Activated CD4-positive, alpha-beta memory T cell treated with anti-CD3 and anti-CD28 coated beads, Interleukin-2, amount 10 ng/mL, durations not matched to agents 7 days and 5 days (primary cell): ENCODE data around the gene PPFIA2. TPM values are rescaled to one million over a fixed set of nuclear protein-coding genes. Genes with fewer than 3 reads are reported as not detected.

Source experiments
- CTCF ChIA-PET: fragments of 350-600 bp; sonication (Branson Sonifier 250); formaldehyde crosslinking; loops from one replicate; lab custom pipeline; 2021; ENCODE audit warnings: antibody characterized with exemption, inconsistent platforms; lab: Charles Lee
- POLR2A ChIA-PET: fragments of 350-600 bp; sonication (Branson Sonifier 250); formaldehyde crosslinking; loops from one replicate; lab custom pipeline; 2021; ENCODE audit warnings: antibody characterized with exemption; lab: Charles Lee
- DNase-seq: peaks from one replicate; pipeline ENCODE4 v3.0.0-alpha.2; 2020
- H3K27ac Mint-ChIP-seq: one replicate; pipeline ENCODE4 v1.8.0; 2021; ENCODE audit warnings: mild to moderate bottlenecking, mixed read lengths
- H3K27me3 Mint-ChIP-seq: one replicate; pipeline ENCODE4 v1.8.0; 2021; ENCODE audit warnings: mixed read lengths
- H3K36me3 Mint-ChIP-seq: one replicate; pipeline ENCODE4 v1.8.0; 2021; ENCODE audit warnings: low read depth, mixed read lengths
- H3K4me1 Mint-ChIP-seq: one replicate; pipeline ENCODE4 v1.8.0; 2021; ENCODE audit warnings: mixed read lengths
- H3K4me3 Mint-ChIP-seq: one replicate; pipeline ENCODE4 v1.8.0; 2021; ENCODE audit warnings: mild to moderate bottlenecking, mixed read lengths
- H3K9me3 Mint-ChIP-seq: one replicate; pipeline ENCODE4 v1.8.0; 2021; ENCODE audit warnings: mixed read lengths
- total RNA-seq, 2 experiments: library from RNA; stranded (reverse); gene quantifications; one replicate each; pipeline ENCODE4 v1.2.3, GENCODE V29; 2021

The PPFIA2 gene
- total RNA-seq, 2 experiments from 2014 or later: not detected

DNA sequence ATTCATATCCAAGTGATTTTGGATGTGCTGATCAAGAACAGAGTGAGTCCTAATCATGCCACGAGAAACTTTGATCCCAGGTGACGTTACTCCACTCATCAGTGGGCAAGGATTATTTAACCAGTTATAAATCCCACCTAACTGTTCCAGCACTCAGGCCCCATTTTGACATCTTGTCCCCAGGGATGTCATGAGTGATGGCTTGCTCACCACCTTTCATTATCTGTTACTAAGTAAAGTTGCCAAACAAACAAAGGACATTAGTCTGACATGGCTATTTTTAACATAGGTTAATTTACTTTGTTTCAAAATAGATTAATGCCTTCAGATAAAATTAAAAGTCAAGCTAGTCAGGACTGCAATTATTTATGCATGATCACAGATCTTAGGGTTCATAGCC lies 425.3 kb downstream of the PPFIA2 start:
- H3K27me3 Mint-ChIP-seq: no peaks in the 10 kb centered on the region
- no peaks in the 10 kb centered on the region for H3K9me3 Mint-ChIP-seq
- no peak overlapping the region for H3K27ac Mint-ChIP-seq
- DNase-seq: no peak
- no peak overlapping the region for H3K4me3 Mint-ChIP-seq
- H3K36me3 Mint-ChIP-seq: no peaks in the 10 kb centered on the region
- CTCF ChIA-PET: no interaction called here
- no peaks in the 10 kb centered on the region for H3K4me1 Mint-ChIP-seq
- POLR2A ChIA-PET: no interaction called here

DNA sequence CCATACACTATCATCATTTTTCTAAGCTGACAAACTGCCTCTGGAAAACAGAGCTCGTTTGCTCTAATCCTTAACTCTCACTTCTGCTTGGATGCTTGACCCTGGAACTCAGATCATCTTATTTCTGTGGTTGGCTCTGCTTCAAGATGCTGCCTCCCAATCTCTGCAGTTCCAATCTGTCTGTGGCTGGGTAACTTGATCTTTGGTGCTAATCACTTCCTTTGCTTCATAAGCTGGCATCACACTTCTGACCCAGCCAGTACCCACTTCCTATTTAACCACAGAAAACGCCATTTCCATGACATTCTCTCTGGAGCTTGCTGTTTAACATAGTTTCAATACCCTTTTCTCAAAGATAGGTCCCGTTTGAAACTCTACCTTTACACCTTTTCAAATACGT lies 427.1 kb downstream of the PPFIA2 start:
- no peaks in the 10 kb centered on the region for H3K27me3 Mint-ChIP-seq
- H3K4me1 Mint-ChIP-seq: no peaks in the 10 kb centered on the region
- no peaks in the 10 kb centered on the region for H3K36me3 Mint-ChIP-seq
- H3K27ac Mint-ChIP-seq: no peak overlapping the region
- H3K9me3 Mint-ChIP-seq: no peaks in the 10 kb centered on the region
- no peak for DNase-seq
- CTCF ChIA-PET: no interaction called here
- POLR2A ChIA-PET: no interaction called here
- H3K4me3 Mint-ChIP-seq: no peak overlapping the region

DNA sequence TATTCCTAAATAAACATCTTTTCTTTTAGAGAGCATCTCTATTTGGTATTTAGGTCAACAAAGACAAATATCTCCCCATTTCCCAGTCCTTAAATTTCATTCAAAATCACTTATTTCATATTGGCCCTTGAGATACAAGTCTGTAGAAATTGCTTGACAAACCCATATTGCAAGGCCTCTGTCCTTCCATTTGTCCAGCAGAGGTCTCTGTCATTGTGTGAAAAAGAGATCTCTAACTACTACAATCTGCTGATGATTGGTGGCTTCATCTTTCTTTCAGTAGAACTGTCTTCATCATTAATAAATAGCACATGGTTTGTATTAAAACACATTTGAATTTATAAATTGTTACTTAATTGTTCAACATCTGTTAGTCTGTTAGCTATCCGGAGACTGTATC lies 428.7 kb downstream of the PPFIA2 start:
- CTCF ChIA-PET: no interaction called here
- H3K36me3 Mint-ChIP-seq: no peaks in the 10 kb centered on the region
- no peak overlapping the region for H3K27ac Mint-ChIP-seq
- H3K4me3 Mint-ChIP-seq: no peak overlapping the region
- DNase-seq: no peak
- H3K9me3 Mint-ChIP-seq: no peaks in the 10 kb centered on the region
- H3K27me3 Mint-ChIP-seq: no peaks in the 10 kb centered on the region
- H3K4me1 Mint-ChIP-seq: no peaks in the 10 kb centered on the region
- POLR2A ChIA-PET: no interaction called here

DNA sequence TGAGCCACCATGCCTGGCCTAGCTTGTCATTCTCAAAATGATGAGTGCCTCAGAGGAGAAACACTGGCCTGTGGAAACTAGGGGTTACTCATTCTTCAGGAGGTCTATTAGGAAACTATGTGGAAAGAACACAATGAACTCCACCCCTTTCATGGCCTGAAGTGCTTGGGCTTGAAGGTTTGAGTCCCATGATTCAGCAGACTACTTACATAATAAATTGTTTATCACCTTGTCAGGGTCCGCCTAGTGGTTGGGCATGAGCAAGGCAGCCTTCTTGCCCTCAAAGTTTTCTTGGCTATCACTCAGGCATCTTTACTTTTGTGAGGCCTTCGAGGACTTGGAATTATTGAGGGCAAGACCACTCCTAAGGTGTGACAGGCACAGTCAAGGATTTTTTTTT lies 430.1 kb downstream of the PPFIA2 start:
- H3K4me1 Mint-ChIP-seq: no peaks in the 10 kb centered on the region
- H3K27me3 Mint-ChIP-seq: no peaks in the 10 kb centered on the region

DNA sequence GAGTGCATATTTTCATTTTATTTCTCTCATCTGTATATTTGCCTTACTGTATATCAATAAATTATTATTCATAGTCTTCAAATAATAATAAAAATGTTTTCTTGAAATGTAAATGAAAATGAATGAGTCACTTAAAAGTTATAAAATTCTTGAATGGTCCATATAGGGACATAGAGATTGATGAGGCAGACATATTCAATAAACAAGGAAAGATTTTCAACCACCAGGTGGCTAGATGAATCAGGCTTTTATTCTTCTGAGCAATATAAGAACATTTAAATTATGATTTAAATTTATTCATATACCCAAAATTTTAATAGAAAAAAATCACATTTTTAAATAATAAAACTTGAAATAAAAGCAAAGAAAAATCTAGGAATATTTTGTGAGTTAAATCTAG lies 431.7 kb downstream of the PPFIA2 start:
- no peaks in the 10 kb centered on the region for H3K36me3 Mint-ChIP-seq
- no peak overlapping the region for H3K27ac Mint-ChIP-seq
- H3K4me3 Mint-ChIP-seq: no peak overlapping the region
- no peaks in the 10 kb centered on the region for H3K4me1 Mint-ChIP-seq
- DNase-seq: no peak
- ChIA-PET CTCF (no interaction called here), POLR2A (no interaction called here)
- H3K9me3 Mint-ChIP-seq: no peaks in the 10 kb centered on the region
- H3K27me3 Mint-ChIP-seq: no peaks in the 10 kb centered on the region

More for the DNA sequence above, 430.1 kb downstream of the PPFIA2 start:
- ChIA-PET POLR2A (no interaction called here), CTCF (no interaction called here)
- no peaks in the 10 kb centered on the region for H3K9me3 Mint-ChIP-seq
- H3K4me3 Mint-ChIP-seq: no peak overlapping the region
- H3K27ac Mint-ChIP-seq: no peak overlapping the region
- no peak for DNase-seq
- H3K36me3 Mint-ChIP-seq: no peaks in the 10 kb centered on the region

DNA sequence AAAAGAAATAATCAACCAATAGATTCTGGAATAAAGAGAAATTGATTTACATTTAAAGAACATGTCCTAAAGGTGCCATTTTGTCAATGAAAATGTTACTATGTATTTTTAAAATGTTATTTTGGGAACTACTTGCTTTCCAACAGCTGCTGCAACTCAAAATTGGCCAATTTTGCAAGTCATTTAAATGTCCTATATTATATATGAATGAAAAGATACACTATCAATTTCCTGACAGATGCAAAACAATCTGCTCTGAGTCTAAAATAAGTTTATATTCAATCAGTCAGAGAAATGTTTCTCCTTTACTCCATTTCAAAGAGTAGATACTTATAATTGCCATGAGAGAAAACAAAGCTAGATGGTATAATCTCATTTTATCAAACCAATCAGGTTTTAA lies 434.1 kb downstream of the PPFIA2 start:
- Mint-ChIP-seq H3K36me3 (no peaks in the 10 kb centered on the region), H3K4me1 (no peaks in the 10 kb centered on the region), H3K4me3 (no peak overlapping the region), H3K9me3 (no peaks in the 10 kb centered on the region), H3K27ac (no peak overlapping the region), H3K27me3 (no peaks in the 10 kb centered on the region)
- CTCF ChIA-PET: no interaction called here
- DNase-seq: no peak
- POLR2A ChIA-PET: no interaction called here

DNA sequence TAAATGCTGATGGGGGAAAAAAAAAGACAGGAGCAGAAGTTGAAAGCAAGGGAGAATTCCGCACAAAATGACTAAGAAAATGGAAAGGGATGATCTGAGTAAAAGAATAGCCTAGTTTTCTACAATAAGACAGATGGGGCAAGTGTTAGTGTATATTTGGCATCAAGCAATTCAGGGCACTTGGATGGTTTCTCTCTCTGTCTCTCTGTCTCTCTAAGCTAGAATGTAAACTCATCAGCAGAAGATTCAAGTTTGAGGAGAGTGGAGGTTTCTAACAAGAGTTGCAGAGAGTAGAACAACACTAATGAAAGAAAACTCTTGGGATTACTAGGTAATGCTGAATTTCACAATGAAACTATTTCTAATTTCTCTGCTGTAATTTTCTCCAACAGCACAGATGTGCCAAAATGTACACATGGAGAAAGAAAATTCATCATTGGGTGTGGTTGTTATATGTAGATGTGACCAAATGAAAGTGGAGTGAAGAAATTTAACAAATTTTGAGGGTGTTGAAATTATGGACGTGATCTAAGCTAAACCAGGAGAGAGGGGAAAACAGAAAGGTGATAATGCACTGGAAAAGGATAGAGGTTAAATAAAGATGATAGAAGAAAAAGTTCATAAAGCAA lies 444.1 kb downstream of the PPFIA2 start:
- Mint-ChIP-seq H3K9me3 (peaks cover 2% of the 10 kb centered on the region), H3K27me3 (no peaks in the 10 kb centered on the region), H3K4me3 (no peak overlapping the region), H3K36me3 (no peaks in the 10 kb centered on the region), H3K4me1 (no peaks in the 10 kb centered on the region), H3K27ac (no peak overlapping the region)
- CTCF ChIA-PET: no interaction called here
- POLR2A ChIA-PET: no interaction called here
- DNase-seq: no peak

DNA sequence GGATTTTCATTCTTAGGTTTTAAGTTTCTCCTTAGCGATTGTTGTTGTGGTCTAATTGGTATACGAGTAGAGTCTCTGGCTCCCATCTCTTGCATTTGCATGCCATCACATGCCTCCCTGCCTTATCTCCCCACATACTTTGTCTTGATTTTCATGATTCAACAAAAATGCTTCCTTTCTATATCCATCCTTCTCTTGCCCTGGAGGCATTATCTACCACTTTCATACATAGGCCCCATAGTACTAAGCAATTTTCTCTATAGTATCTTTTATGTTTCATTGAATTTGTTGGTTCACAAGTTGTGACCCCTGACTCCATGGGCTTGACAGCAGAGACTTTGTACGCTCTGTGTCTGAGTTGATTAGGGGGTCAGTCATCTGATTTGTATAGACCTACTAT lies 455.2 kb downstream of the PPFIA2 start:
- Mint-ChIP-seq H3K9me3 (peaks cover 5% of the 10 kb centered on the region), H3K4me1 (no peaks in the 10 kb centered on the region), H3K36me3 (no peaks in the 10 kb centered on the region), H3K27me3 (no peaks in the 10 kb centered on the region), H3K27ac (no peak overlapping the region), H3K4me3 (no peak overlapping the region)
- ChIA-PET POLR2A (no interaction called here), CTCF (no interaction called here)
- DNase-seq: no peak

DNA sequence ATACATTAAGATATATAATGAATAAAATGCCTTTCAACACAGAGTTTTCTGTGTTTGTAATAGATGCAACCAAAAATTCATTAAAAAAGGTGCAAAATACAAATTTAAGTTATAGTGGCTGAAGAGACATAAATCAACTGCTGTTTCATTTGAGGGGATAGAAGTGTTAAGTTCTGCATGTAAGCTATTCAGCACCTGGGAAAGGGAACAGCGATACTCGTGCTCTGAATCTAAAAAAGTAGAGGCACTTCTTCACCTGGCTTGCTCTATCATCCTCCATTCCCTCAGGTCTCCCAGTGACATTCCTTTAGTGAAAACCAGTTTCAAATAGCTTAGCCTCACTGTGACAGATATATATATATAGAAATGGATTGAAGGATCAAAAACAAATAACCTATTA lies 458.7 kb downstream of the PPFIA2 start:
- Mint-ChIP-seq H3K9me3 (peaks cover 5% of the 10 kb centered on the region), H3K4me3 (no peak overlapping the region), H3K4me1 (no peaks in the 10 kb centered on the region), H3K36me3 (no peaks in the 10 kb centered on the region), H3K27ac (no peak overlapping the region), H3K27me3 (no peaks in the 10 kb centered on the region)
- DNase-seq: no peak
- ChIA-PET CTCF (no interaction called here), POLR2A (no interaction called here)

DNA sequence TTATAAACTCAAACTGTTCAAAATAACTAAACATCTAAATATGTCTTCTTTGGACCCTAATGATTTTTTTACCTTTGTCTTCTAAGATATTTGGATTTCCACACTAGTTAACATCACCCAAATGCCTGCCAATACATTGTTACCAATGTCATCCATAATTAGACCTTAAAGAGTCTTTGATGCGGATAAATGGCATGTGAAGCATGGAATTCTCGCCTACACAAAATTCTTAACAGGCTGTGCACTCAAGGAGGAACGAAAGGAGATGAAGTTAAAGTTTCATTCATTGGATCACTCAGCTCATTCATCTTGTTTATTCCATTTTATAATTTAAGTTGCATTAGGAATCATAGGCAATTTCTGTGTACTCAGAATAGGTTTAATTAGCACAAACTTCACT lies 461.5 kb downstream of the PPFIA2 start:
- H3K9me3 Mint-ChIP-seq: peaks cover 8% of the 10 kb centered on the region
- H3K36me3 Mint-ChIP-seq: no peaks in the 10 kb centered on the region
- no peak overlapping the region for H3K27ac Mint-ChIP-seq
- no peaks in the 10 kb centered on the region for H3K4me1 Mint-ChIP-seq
- POLR2A ChIA-PET: no interaction called here
- no peak for DNase-seq
- no peak overlapping the region for H3K4me3 Mint-ChIP-seq
- CTCF ChIA-PET: no interaction called here
- H3K27me3 Mint-ChIP-seq: no peaks in the 10 kb centered on the region

DNA sequence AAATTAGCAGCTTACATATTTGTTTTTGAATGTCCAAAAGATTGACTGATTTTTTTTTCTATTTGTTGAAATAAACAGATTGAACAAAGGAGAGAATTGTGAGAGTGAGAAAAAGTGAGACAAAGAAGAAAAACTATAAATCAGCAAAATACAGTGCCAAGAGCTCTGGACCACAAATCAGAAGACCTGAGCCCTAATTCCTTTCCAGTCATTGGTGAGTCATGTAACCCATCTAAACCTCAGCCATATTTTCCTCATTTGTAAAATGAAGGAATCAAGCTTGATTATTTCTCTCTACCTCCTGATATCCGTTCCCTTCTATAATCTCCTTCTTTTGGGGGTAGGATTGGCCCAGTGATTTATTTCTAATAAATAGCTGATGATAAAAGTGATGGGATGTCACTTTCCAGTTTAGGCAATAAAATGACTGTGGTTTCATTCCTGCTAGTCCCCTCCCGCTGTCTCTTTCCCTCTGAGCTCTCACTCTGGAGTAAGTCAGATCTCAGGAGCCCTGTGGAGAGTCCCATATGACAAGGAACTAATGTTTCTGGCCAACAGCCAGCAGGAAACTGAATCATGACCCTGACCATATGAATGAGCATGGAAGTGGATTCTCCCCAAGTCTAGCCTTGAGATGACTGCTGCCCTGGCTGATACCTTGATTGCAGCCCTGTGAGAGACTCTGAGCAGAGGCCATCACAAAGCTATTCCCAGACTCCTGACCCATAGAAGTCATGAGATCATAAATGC lies 462.4 kb downstream of the PPFIA2 start:
- no peak for DNase-seq
- Mint-ChIP-seq H3K27ac (no peak overlapping the region), H3K4me1 (no peaks in the 10 kb centered on the region), H3K27me3 (no peaks in the 10 kb centered on the region), H3K36me3 (no peaks in the 10 kb centered on the region), H3K4me3 (no peak overlapping the region), H3K9me3 (peaks cover 7% of the 10 kb centered on the region)
- CTCF ChIA-PET: no interaction called here
- POLR2A ChIA-PET: no interaction called here

DNA sequence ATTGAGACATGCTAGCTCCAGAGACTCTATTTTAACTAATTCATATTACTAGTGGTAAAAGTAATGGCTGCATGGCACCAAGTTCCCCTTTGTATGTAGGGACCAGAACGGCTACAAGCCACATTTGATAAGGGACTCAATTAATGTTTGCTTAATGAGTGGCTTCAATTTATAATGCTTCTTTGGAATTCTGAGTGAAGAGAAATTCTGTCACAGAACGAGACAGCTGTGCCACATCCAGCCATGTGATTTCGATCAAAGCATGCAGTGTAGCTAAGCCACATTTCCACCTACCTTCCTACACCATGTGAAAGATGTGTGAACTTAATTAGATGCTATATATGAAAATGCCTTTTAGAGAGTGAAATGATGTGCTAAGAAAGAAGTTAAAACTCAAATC lies 463.9 kb downstream of the PPFIA2 start:
- H3K36me3 Mint-ChIP-seq: no peaks in the 10 kb centered on the region
- H3K4me1 Mint-ChIP-seq: no peaks in the 10 kb centered on the region
- no peaks in the 10 kb centered on the region for H3K27me3 Mint-ChIP-seq
- H3K9me3 Mint-ChIP-seq: peaks cover 3% of the 10 kb centered on the region
- CTCF ChIA-PET: no interaction called here
- POLR2A ChIA-PET: no interaction called here
- DNase-seq: no peak
- no peak overlapping the region for H3K27ac Mint-ChIP-seq
- H3K4me3 Mint-ChIP-seq: no peak overlapping the region

DNA sequence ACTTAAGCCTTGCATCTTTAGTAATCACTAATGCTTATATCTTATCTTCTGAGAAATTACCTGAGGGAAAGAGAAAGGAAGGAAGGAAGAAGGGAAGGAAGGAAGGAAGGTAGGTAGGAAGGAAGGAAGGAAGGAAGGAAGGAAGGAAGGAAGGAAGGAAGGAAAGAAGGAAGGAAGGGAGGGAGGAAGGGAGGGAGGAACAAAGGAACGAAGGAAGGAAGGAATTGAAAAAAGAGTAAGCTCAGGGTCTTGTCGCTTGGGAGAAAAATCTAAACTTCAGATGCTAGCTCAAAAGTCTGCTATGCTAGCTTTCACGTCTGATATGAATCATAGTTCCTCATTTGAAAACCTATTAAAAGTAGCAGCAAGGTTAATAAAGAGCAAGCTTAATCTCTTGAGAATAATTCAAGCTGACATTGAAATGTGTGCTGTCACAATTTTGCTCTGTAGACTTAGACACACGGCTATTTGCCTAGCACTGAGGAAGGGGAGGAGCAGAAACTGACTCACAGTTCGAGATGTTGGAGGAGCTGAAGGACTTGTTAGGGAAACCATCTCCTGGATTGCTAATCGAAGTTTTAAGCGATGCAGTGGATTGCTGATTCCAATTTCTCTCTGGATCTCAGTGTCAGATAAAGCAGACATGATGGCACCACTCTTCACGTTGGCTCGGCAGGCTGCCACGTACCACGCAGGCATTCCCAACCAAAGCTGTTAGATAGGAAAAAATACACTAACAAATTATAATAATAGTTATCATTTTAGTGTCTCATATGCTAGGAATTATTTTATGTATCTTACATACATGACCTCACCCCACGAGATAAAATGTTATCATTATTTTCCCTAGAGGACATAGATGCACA lies 464.6 kb downstream of the PPFIA2 start:
- CTCF ChIA-PET: no interaction called here
- POLR2A ChIA-PET: no interaction called here
- no peak for DNase-seq
- no peaks in the 10 kb centered on the region for H3K36me3 Mint-ChIP-seq
- no peak overlapping the region for H3K4me3 Mint-ChIP-seq
- no peaks in the 10 kb centered on the region for H3K27me3 Mint-ChIP-seq
- no peak overlapping the region for H3K27ac Mint-ChIP-seq
- peaks cover 3% of the 10 kb centered on the region for H3K9me3 Mint-ChIP-seq
- no peaks in the 10 kb centered on the region for H3K4me1 Mint-ChIP-seq
